Endodermal cell (in vitro differentiated cells): ENCODE measurements around the gene CLIC4. TPM values are rescaled to one million over a fixed set of nuclear protein-coding genes. Genes with fewer than 3 reads are reported as not detected.

Experiments
- DNase-seq: peaks from one replicate; pipeline ENCODE4 v3.0.0-alpha.2; 2017
- H3K27ac ChIP-seq: 2 replicates; pipeline ENCODE4 v1.5.1; 2013; ENCODE audit warnings: mild to moderate bottlenecking, low read depth, low read length, moderate library complexity
- H3K27me3 ChIP-seq: 2 replicates; pipeline ENCODE4 v1.6.1; 2013; ENCODE audit warnings: mild to moderate bottlenecking, low read length, moderate library complexity; ENCODE audit not compliant: insufficient read depth, control insufficient read depth, poor library complexity, severe bottlenecking
- H3K36me3 ChIP-seq: 2 replicates; pipeline ENCODE4 v1.7.0; 2013; ENCODE audit warnings: mild to moderate bottlenecking, low read length, moderate library complexity; ENCODE audit not compliant: control insufficient read depth, insufficient read depth
- H3K4me1 ChIP-seq: one replicate; pipeline ENCODE4 v1.7.0; 2013; ENCODE audit warnings: low read length; ENCODE audit not compliant: control insufficient read depth, insufficient read depth
- H3K4me3 ChIP-seq: 2 replicates; pipeline ENCODE4 v1.5.1; 2013; ENCODE audit warnings: mild to moderate bottlenecking, low read length, moderate library complexity
- H3K9ac ChIP-seq: 2 replicates; pipeline ENCODE4 v1.6.1; 2013; ENCODE audit warnings: mild to moderate bottlenecking, low read length, moderate library complexity; ENCODE audit not compliant: poor library complexity, severe bottlenecking; ENCODE audit errors: extremely low read depth
- H3K9me3 ChIP-seq: 2 replicates; pipeline ENCODE4 v1.6.1; 2013; ENCODE audit warnings: mild to moderate bottlenecking, low read length, moderate library complexity; ENCODE audit not compliant: control insufficient read depth
- H3K27ac Mint-ChIP-seq: 2 replicates; pipeline ENCODE4 v1.8.0; 2020; ENCODE audit warnings: mixed read lengths
- H3K27me3 Mint-ChIP-seq: 2 replicates; pipeline ENCODE4 v1.8.0; 2021; ENCODE audit warnings: mild to moderate bottlenecking, mixed read lengths; ENCODE audit not compliant: insufficient read depth
- H3K36me3 Mint-ChIP-seq: 2 replicates; pipeline ENCODE4 v1.8.0; 2020; ENCODE audit warnings: low read depth, mixed read lengths
- H3K4me1 Mint-ChIP-seq: 2 replicates; pipeline ENCODE4 v1.8.0; 2020; ENCODE audit warnings: mixed read lengths
- H3K4me3 Mint-ChIP-seq: 2 replicates; pipeline ENCODE4 v1.8.0; 2020; ENCODE audit warnings: mild to moderate bottlenecking, moderate library complexity, mixed read lengths
- H3K9me3 Mint-ChIP-seq: 2 replicates; pipeline ENCODE4 v1.8.0; 2020; ENCODE audit warnings: mild to moderate bottlenecking, mixed read lengths
- CTCF ChIP-seq: fragments of 200-600 bp; sonication (generic); conservative IDR thresholded peaks from 2 replicates; pipeline ENCODE4 v1.5.0; 2021; ENCODE audit warnings: antibody characterized with exemption, mild to moderate bottlenecking
- WGBS, 2 experiments: methylation state at CpG; one replicate each; pipeline versions ENCODE4 v1.1.5 to v1.1.7; 2013; ENCODE audit warnings: missing lambda C conversion rate in 2 of 2, mixed read lengths in 1 of 2; ENCODE audit not compliant: insufficient coverage in 1 of 2, insufficient read length in 1 of 2; 5-methylcytosine and 5-hydroxymethylcytosine counted together
- total RNA-seq, 2 donors: library from RNA; stranded (reverse); fragmentation: NEBNext Ultra II Directional in 1 of 2; extraction: Animal tissue kit (Norgen Biotek cat#: 25700) in 1 of 2; gene quantifications; 2 replicates in 1 of 2; 3 replicates in 1 of 2; pipeline ENCODE4 v1.2.1, GENCODE V29; 2021

The CLIC4 gene
- total RNA-seq, 2 donors from 2014 or later = 119 to 146 TPM

- 100% methylated on average over 1 of the region's 1 CpG for WGBS, 2 experiments
- no peaks in the 10 kb centered on the region for H3K4me1 Mint-ChIP-seq
Observed at GRCh38 chr1:24873148-24873547, 127.9 kb downstream of the CLIC4 start.

GRCh38 chr1:24874056-24874455, 128.8 kb downstream of the CLIC4 start:
- Mint-ChIP-seq H3K4me3 (no peak overlapping the region), H3K4me1 (no peaks in the 10 kb centered on the region), H3K27ac (no peak overlapping the region), H3K27me3 (no peaks in the 10 kb centered on the region), H3K9me3 (no peaks in the 10 kb centered on the region), H3K36me3 (no peaks in the 10 kb centered on the region)
- no peaks in the 10 kb centered on the region for H3K27me3 ChIP-seq
- no peaks in the 10 kb centered on the region for H3K9me3 ChIP-seq
- 70 to 86% methylated on average over 4 to 7 of the region's 7 CpGs for WGBS, 2 experiments
- H3K4me1 ChIP-seq = no peaks in the 10 kb centered on the region
- no peak for DNase-seq
- no peak for TF ChIP-seq CTCF
- H3K9ac ChIP-seq = no peak overlapping the region
- no peak overlapping the region for H3K27ac ChIP-seq
- H3K36me3 ChIP-seq = no peaks in the 10 kb centered on the region
- H3K4me3 ChIP-seq = no peak overlapping the region

More at GRCh38 chr1:24873148-24873547, 127.9 kb downstream of the CLIC4 start:
- Mint-ChIP-seq H3K4me3 (no peak overlapping the region), H3K27ac (no peak overlapping the region), H3K36me3 (no peaks in the 10 kb centered on the region), H3K27me3 (no peaks in the 10 kb centered on the region), H3K9me3 (no peaks in the 10 kb centered on the region)
- H3K27me3 ChIP-seq = no peaks in the 10 kb centered on the region
- H3K4me3 ChIP-seq = no peak overlapping the region
- DNase-seq = no peak
- no peaks in the 10 kb centered on the region for H3K9me3 ChIP-seq
- H3K9ac ChIP-seq = no peak overlapping the region
- H3K27ac ChIP-seq = no peak overlapping the region
- H3K4me1 ChIP-seq = no peaks in the 10 kb centered on the region
- no peak for TF ChIP-seq CTCF
- no peaks in the 10 kb centered on the region for H3K36me3 ChIP-seq

- Histone ChIP-seq H3K9ac (no peak overlapping the region), H3K36me3 (no peaks in the 10 kb centered on the region), H3K27ac (no peak overlapping the region), H3K27me3 (no peaks in the 10 kb centered on the region), H3K4me1 (no peaks in the 10 kb centered on the region), H3K4me3 (no peak overlapping the region), H3K9me3 (no peaks in the 10 kb centered on the region)
- TF ChIP-seq CTCF = no peak
- Mint-ChIP-seq H3K9me3 (no peaks in the 10 kb centered on the region), H3K4me3 (no peak overlapping the region), H3K27me3 (no peaks in the 10 kb centered on the region), H3K4me1 (no peaks in the 10 kb centered on the region), H3K36me3 (no peaks in the 10 kb centered on the region), H3K27ac (no peak overlapping the region)
- 79 to 90% methylated on average over 7 to 16 of the region's 16 CpGs for WGBS, 2 experiments
- DNase-seq = no peak
Observed at GRCh38 chr1:24874611-24875234, 129.5 kb downstream of the CLIC4 start.
